ENCODE results near the gene ZNF549. TPM values are rescaled to one million over a fixed set of nuclear protein-coding genes. Genes with fewer than 3 reads are reported as not detected.
A peak's percentile ranks its signal among the peaks of the same experiment; 100 is the strongest.
"Not testable (repeated sequence)": the region's sequence is repeated elsewhere in the genome, so short reads cannot be mapped to it uniquely, and the experiment has no call there.

The ZNF549 gene
- total and polyA plus RNA-seq, 2 of the 8 experiments (the other 6 are each of a cell fraction or from before 2014, with no cell fraction given), result 4.3 to 9.7 TPM

DNA sequence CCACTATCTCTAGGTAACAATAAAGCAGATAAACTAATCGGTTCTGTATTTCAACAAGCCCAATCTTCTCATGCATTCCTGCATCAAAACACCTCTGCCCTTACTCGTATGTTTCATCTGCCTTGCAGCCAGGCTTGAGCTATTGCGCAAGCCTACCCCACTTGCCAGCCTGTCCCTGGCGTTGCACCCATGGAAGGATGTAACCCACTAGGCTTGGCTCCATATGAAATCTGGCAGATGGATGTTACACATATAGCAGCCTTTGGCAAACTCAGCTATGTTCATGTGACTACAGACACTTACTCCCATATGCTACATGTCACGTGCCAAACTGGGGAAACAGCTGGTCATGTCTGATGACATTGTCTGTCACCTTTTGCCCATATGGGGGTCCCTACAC is 11.9 kb upstream of the ZNF549 start:
- FAIRE-seq, result no peak
- Histone ChIP-seq H3K4me3 (ENCODE audit: extremely low read depth in 1 of 4, insufficient read depth in 2 of 4, low read depth in 3 of 4, low read length in 4 of 4) (no peak overlapping the region), H3K4me2 (ENCODE audit: insufficient read depth in 1 of 2, low read depth in 2 of 2, low read length in 2 of 2) (no peak overlapping the region), H3K9me3 (ENCODE audit: insufficient read depth in 2 of 2, low read depth in 1 of 2, low read length in 1 of 2) (peaks cover 15 to 22% of the 10 kb centered on the region in 2 experiments), H2BK120ac (replicated peaks; ENCODE audit: low read depth, low read length) (no peak overlapping the region), H4K91ac (replicated peaks; ENCODE audit: insufficient read length, low read length) (no peak overlapping the region), H3K4ac (replicated peaks; ENCODE audit: insufficient read length, low read depth, low read length) (no peak overlapping the region), H3K14ac (ENCODE audit: insufficient read length) (no peak overlapping the region), H3K27me3 (replicated peaks in 1 of 4; ENCODE audit: control insufficient read depth in 3 of 4, extremely low read depth in 1 of 4, insufficient read depth in 3 of 4, low read length in 3 of 4) (no peaks in the 10 kb centered on the region), H2BK15ac (ENCODE audit: low read length) (no peak overlapping the region), H3K23me2 (ENCODE audit: low read depth, low read length) (no peaks in the 10 kb centered on the region), H4K5ac (ENCODE audit: insufficient read length, low read depth, low read length) (no peak overlapping the region), H2AFZ (ENCODE audit: low read length) (no peak overlapping the region), H2AK5ac (ENCODE audit: low read depth, low read length) (no peak overlapping the region), H2BK12ac (ENCODE audit: low read depth, low read length) (no peak overlapping the region), H3K27ac (ENCODE audit: low read depth, low read length) (no peak overlapping the region), H3K23ac (ENCODE audit: insufficient read length) (no peak overlapping the region), H3K18ac (ENCODE audit: extremely low read depth, low read length) (no peak overlapping the region), H3K79me2 (ENCODE audit: control insufficient read depth in 1 of 2, insufficient read depth in 2 of 2, low read length in 2 of 2) (no peaks in the 10 kb centered on the region), H2BK20ac (ENCODE audit: low read length) (no peak overlapping the region), H2BK5ac (ENCODE audit: low read depth, low read length) (no peak overlapping the region), H3K9ac (replicated peaks in 1 of 4; ENCODE audit: extremely low read depth in 1 of 4, low read depth in 3 of 4, low read length in 3 of 4) (no peak overlapping the region), H4K20me1 (replicated peaks in 1 of 2; ENCODE audit: control insufficient read depth in 1 of 2, insufficient read depth in 2 of 2, low read length in 2 of 2) (no peaks in the 10 kb centered on the region), H3K4me1 (replicated peaks in 1 of 4; ENCODE audit: control insufficient read depth in 3 of 4, insufficient read depth in 4 of 4, low read length in 3 of 4) (no peaks in the 10 kb centered on the region), H4K8ac (ENCODE audit: extremely low read depth, insufficient read depth, low read length) (no peak overlapping the region), H3K79me1 (ENCODE audit: low read depth, low read length) (no peaks in the 10 kb centered on the region), H3K36me3 (ENCODE audit: control insufficient read depth in 2 of 4, insufficient read depth in 4 of 4, low read length in 3 of 4) (peaks cover 0 to 10% (median 2%) of the 10 kb centered on the region in 4 experiments; a peak in 3 of 8 replicates), H3K56ac (replicated peaks; ENCODE audit: insufficient read length, low read depth, low read length) (no peak overlapping the region)
- TF ChIP-seq CEBPB (IDR thresholded peaks at IDR 0.05; ENCODE audit: low read depth, low read length) (peak; percentile 50; the same call in 1 of the 2 replicates), POLR2A (IDR thresholded peaks at IDR 0.05; ENCODE audit: control extremely low read depth in 1 of 2, low read depth in 2 of 2, low read length in 2 of 2) (no peak)
- DNase-seq (ENCODE audit: low read depth in 1 of 2, low spot score in 2 of 2), result no peak
- POLR2A ChIA-PET (ENCODE audit: partially characterized antibody), result interaction anchor here (0.6 kb wide), 1 partner anchor 90 kb away, joined by 3 read pairs; no protein-coding TSS in a partner anchor
- CTCF ChIA-PET (ENCODE audit: partially characterized antibody), result no interaction called here
- 91% methylated on average over 5 of the region's 5 CpGs; no CpG with 5 or more reads in 1 of the 2 experiments for WGBS, 2 experiments (ENCODE audit: extremely low coverage in 1 of 2, insufficient coverage in 1 of 2, insufficient read length in 1 of 2, insufficient replicate concordance in 2 of 2, low coverage in 1 of 2, low lambda C conversion rate in 2 of 2, missing lambda C conversion rate in 1 of 2)

DNA sequence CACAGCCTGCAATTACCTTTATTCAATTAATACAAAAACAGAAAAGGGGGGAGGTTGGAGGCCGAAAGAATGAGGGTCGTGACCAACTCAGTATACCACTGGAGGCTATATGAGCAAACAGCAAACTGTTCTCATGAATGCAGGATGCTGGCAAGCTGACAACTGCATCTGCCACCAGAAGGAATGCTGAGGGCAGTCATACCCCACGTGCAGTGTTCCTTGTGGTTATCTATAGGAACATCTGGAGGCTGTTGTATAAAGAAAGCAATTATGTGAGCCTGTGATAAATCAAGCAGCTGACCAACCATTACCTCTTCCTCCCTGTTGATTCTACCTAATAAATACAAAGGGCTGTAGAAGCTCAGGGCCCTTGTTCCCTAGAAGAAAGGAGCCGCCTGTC is 9.1 kb upstream of the ZNF549 start:
- peaks cover 5 to 14% of the 10 kb centered on the region in 2 experiments for H3K9me3 ChIP-seq (ENCODE audit: insufficient read depth in 2 of 2, low read depth in 1 of 2, low read length in 1 of 2)
- not testable (repeated sequence) for H3K36me3 ChIP-seq (ENCODE audit: control insufficient read depth in 2 of 4, insufficient read depth in 4 of 4, low read length in 3 of 4); H3K23ac ChIP-seq (ENCODE audit: insufficient read length); H3K18ac ChIP-seq (ENCODE audit: extremely low read depth, low read length); H3K56ac ChIP-seq (replicated peaks; ENCODE audit: insufficient read length, low read depth, low read length); H3K79me2 ChIP-seq (ENCODE audit: control insufficient read depth in 1 of 2, insufficient read depth in 2 of 2, low read length in 2 of 2); H3K4me1 ChIP-seq (replicated peaks in 1 of 4; ENCODE audit: control insufficient read depth in 3 of 4, insufficient read depth in 4 of 4, low read length in 3 of 4); H3K4me3 ChIP-seq (ENCODE audit: extremely low read depth in 1 of 4, insufficient read depth in 2 of 4, low read depth in 3 of 4, low read length in 4 of 4); H4K91ac ChIP-seq (replicated peaks; ENCODE audit: insufficient read length, low read length); H3K9ac ChIP-seq (replicated peaks in 1 of 4; ENCODE audit: extremely low read depth in 1 of 4, low read depth in 3 of 4, low read length in 3 of 4); DNase-seq (ENCODE audit: low read depth in 1 of 2, low spot score in 2 of 2); H3K4me2 ChIP-seq (ENCODE audit: insufficient read depth in 1 of 2, low read depth in 2 of 2, low read length in 2 of 2); H3K27me3 ChIP-seq (replicated peaks in 1 of 4; ENCODE audit: control insufficient read depth in 3 of 4, extremely low read depth in 1 of 4, insufficient read depth in 3 of 4, low read length in 3 of 4); H4K8ac ChIP-seq (ENCODE audit: extremely low read depth, insufficient read depth, low read length); H2BK120ac ChIP-seq (replicated peaks; ENCODE audit: low read depth, low read length); H2AK5ac ChIP-seq (ENCODE audit: low read depth, low read length); H3K79me1 ChIP-seq (ENCODE audit: low read depth, low read length); H2BK15ac ChIP-seq (ENCODE audit: low read length); H3K23me2 ChIP-seq (ENCODE audit: low read depth, low read length); H4K5ac ChIP-seq (ENCODE audit: insufficient read length, low read depth, low read length); H2AFZ ChIP-seq (ENCODE audit: low read length); FAIRE-seq; H3K27ac ChIP-seq (ENCODE audit: low read depth, low read length); H2BK12ac ChIP-seq (ENCODE audit: low read depth, low read length); H2BK5ac ChIP-seq (ENCODE audit: low read depth, low read length); H2BK20ac ChIP-seq (ENCODE audit: low read length); H3K4ac ChIP-seq (replicated peaks; ENCODE audit: insufficient read length, low read depth, low read length); H4K20me1 ChIP-seq (replicated peaks in 1 of 2; ENCODE audit: control insufficient read depth in 1 of 2, insufficient read depth in 2 of 2, low read length in 2 of 2); H3K14ac ChIP-seq (ENCODE audit: insufficient read length)
- 95% methylated on average over 4 of the region's 4 CpGs; no CpG with 5 or more reads in 1 of the 2 experiments for WGBS, 2 experiments (ENCODE audit: extremely low coverage in 1 of 2, insufficient coverage in 1 of 2, insufficient read length in 1 of 2, insufficient replicate concordance in 2 of 2, low coverage in 1 of 2, low lambda C conversion rate in 2 of 2, missing lambda C conversion rate in 1 of 2)
- POLR2A ChIA-PET (ENCODE audit: partially characterized antibody), result interaction anchor here (0.6 kb wide), 1 partner anchor 413 kb away, joined by 4 read pairs; no protein-coding TSS in a partner anchor
- CTCF ChIA-PET (ENCODE audit: partially characterized antibody), result interaction anchor here (0.7 kb wide), 1 partner anchor 96 kb away, joined by 3 read pairs; no protein-coding TSS in a partner anchor

Measured in H1 (cell line).